PC-3 (cell line): ENCODE data around the gene JSRP1. TPM values are rescaled to one million over a fixed set of nuclear protein-coding genes. Genes with fewer than 3 reads are reported as not detected.

Experiments
- ATAC-seq: fragments of 200-7000 bp; cut with Tn5 transposase; 2 replicates; pipeline ENCODE4 v1.9.1; 2020; ENCODE audit warnings: mild to moderate bottlenecking, moderate library complexity
- BruUV-seq: library from RNA; stranded (reverse); fragments of 400-500 nt; replicated peaks from 2 replicates; lab custom pipeline; 2021; lab: Mats Ljungman, UMichigan
- CTCF ChIA-PET: fragments of 300-600 bp; sonication (Branson Sonifier 250); formaldehyde crosslinking; loops from one replicate; lab custom pipeline; 2022; ENCODE audit warnings: antibody characterized with exemption; lab: Charles Lee
- POLR2A ChIA-PET: fragments of 300-600 bp; sonication (Branson Sonifier 250); formaldehyde crosslinking; loops from one replicate; lab custom pipeline; 2022; ENCODE audit warnings: antibody characterized with exemption; ENCODE audit not compliant: unreplicated experiment; lab: Charles Lee
- DNase-seq: peaks from one replicate; pipeline ENCODE4 v3.0.0-alpha.2; 2015
- H2AFZ ChIP-seq: fragments of 300-600 bp; sonication (generic); 2 replicates; pipeline ENCODE4 v1.6.0; 2016; ENCODE audit warnings: antibody characterized with exemption, low read length
- H3F3A ChIP-seq: fragments of 300-600 bp; sonication (generic); one replicate; pipeline ENCODE4 v1.6.0; 2017; ENCODE audit warnings: antibody characterized with exemption, low read length, control low read depth, mild to moderate bottlenecking; ENCODE audit not compliant: unreplicated experiment
- H3K27ac ChIP-seq: fragments of 300-600 bp; sonication (generic); 2 replicates; pipeline ENCODE4 v1.5.1; 2016; ENCODE audit warnings: mild to moderate bottlenecking, low read length
- H3K27me3 ChIP-seq: fragments of 300-600 bp; sonication (generic); 2 replicates; pipeline ENCODE4 v1.6.1; 2016; ENCODE audit warnings: low read length, mixed read lengths
- H3K36me3 ChIP-seq: fragments of 300-600 bp; sonication (generic); 2 replicates; pipeline ENCODE4 v1.6.1; 2016; ENCODE audit warnings: low read depth, mixed run types, low read length, mixed read lengths
- H3K4me1 ChIP-seq: fragments of 300-600 bp; sonication (generic); 2 replicates; pipeline ENCODE4 v1.5.1; 2016; ENCODE audit warnings: low read length; ENCODE audit not compliant: insufficient read depth
- H3K4me2 ChIP-seq: fragments of 300-600 bp; sonication (generic); 2 replicates; pipeline ENCODE4 v1.6.0; 2016; ENCODE audit warnings: low read length
- H3K4me3 ChIP-seq: fragments of 300-600 bp; sonication (generic); 2 replicates; pipeline ENCODE4 v1.5.1; 2016; ENCODE audit warnings: mild to moderate bottlenecking, low read length, mixed read lengths
- H3K79me2 ChIP-seq: fragments of 300-600 bp; sonication (generic); 2 replicates; pipeline ENCODE4 v1.6.1; 2017; ENCODE audit warnings: low read length, mixed read lengths
- H3K9ac ChIP-seq: fragments of 300-600 bp; sonication (generic); 2 replicates; pipeline ENCODE4 v1.6.0; 2016; ENCODE audit warnings: mild to moderate bottlenecking, low read length
- H3K9me2 ChIP-seq: fragments of 300-600 bp; sonication (generic); replicated peaks from 2 replicates; pipeline ENCODE4 v1.6.1; 2016; ENCODE audit warnings: mixed run types, low read length, mixed read lengths
- H3K9me3 ChIP-seq: fragments of 300-600 bp; sonication (generic); 2 replicates; pipeline ENCODE4 v1.6.1; 2016; ENCODE audit warnings: low read length, mixed read lengths
- H4K20me1 ChIP-seq: fragments of 300-600 bp; sonication (generic); 2 replicates; pipeline ENCODE4 v1.6.1; 2016; ENCODE audit warnings: low read length, mixed read lengths
- CTCF ChIP-seq: fragments of 300-600 bp; sonication (generic); conservative IDR thresholded peaks from 2 replicates; pipeline ENCODE4 v1.5.1; 2017; ENCODE audit warnings: antibody characterized with exemption, low read depth, mild to moderate bottlenecking, low read length
- EZH2 ChIP-seq: fragments of 300-600 bp; sonication (generic); IDR thresholded peaks from one replicate; pipeline ENCODE4 v1.6.1; 2017; ENCODE audit warnings: antibody characterized with exemption, mild to moderate bottlenecking, low read length; ENCODE audit not compliant: unreplicated experiment
- EZH2phosphoT487 ChIP-seq: fragments of 300-600 bp; sonication (generic); IDR thresholded peaks from 2 replicates; pipeline ENCODE4 v1.6.1; 2018; ENCODE audit warnings: mild to moderate bottlenecking, antibody characterized with exemption, low read length, borderline replicate concordance
- intact Hi-C: fragments of 100-400 bp; cut with micrococcal nuclease; formaldehyde crosslinking; loops from 2 replicates; pipeline ENCODE4 v1.9.0; 2023
- total RNA-seq: library from RNA; depleted of rRNA; stranded (reverse); fragments of >200 nt; gene quantifications from 2 replicates; pipeline ENCODE4 v1.2.3, GENCODE V29; 2014

Gene JSRP1
- total RNA-seq, 1 experiment from 2014 or later, result not detected

DNA sequence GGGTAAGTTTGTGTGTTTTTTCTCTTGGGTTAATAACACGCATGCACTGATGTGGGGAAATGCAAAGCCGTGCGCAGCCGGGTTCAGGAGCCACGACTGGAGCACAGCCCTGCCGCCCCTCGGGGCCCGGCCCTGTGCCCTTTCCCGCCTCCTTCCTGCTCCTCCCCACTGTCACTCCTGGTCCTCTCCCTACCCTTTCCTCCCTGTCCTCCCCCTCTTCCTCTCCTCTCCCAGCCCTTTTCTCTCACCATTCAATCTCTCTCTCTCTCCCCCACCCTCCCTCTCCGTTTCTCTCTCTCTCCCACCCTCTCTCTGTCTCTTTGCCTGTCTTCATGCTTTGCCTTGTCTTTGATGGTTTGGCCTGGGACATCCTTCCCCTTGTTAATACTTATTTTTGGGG, 47.2 kb downstream of the JSRP1 start:
- intact Hi-C loops, result no loop called here
- CTCF ChIA-PET, result no interaction called here
- no peak for TF ChIP-seq CTCF
- TF ChIP-seq EZH2phosphoT487, result no peak
- no peak for TF ChIP-seq EZH2
- Histone ChIP-seq H3K4me2 (no peak overlapping the region), H3K27ac (no peak overlapping the region), H3K9me2 (no peaks in the 10 kb centered on the region), H2AFZ (no peak overlapping the region), H3K4me3 (no peak overlapping the region), H3K79me2 (no peaks in the 10 kb centered on the region), H3K4me1 (no peaks in the 10 kb centered on the region), H3K9me3 (no peaks in the 10 kb centered on the region), H3F3A (no peaks in the 10 kb centered on the region), H3K36me3 (peaks cover 5% of the 10 kb centered on the region; the same call in 1 of the 2 replicates), H4K20me1 (no peaks in the 10 kb centered on the region), H3K27me3 (no peaks in the 10 kb centered on the region), H3K9ac (no peak overlapping the region)
- no peak for ATAC-seq
- BruUV-seq, result no TSS peak
- DNase-seq, result no peak
- POLR2A ChIA-PET, result no interaction called here

GRCh38 chr19:2207991-2208860, 48.0 kb downstream of the JSRP1 start:
- H3K36me3 ChIP-seq, result peaks cover 5% of the 10 kb centered on the region; the same call in 1 of the 2 replicates

More at GRCh38 chr19:2207991-2208860, 48.0 kb downstream of the JSRP1 start:
- no peaks in the 10 kb centered on the region for H4K20me1 ChIP-seq
- no peak overlapping the region for H3K27ac ChIP-seq
- TF ChIP-seq CTCF (no peak), EZH2phosphoT487 (no peak), EZH2 (no peak)
- POLR2A ChIA-PET, result no interaction called here
- no peaks in the 10 kb centered on the region for H3K27me3 ChIP-seq
- H2AFZ ChIP-seq, result no peak overlapping the region
- no peaks in the 10 kb centered on the region for H3K4me1 ChIP-seq
- no peak overlapping the region for H3K4me2 ChIP-seq
- no TSS peak for BruUV-seq
- H3F3A ChIP-seq, result no peaks in the 10 kb centered on the region
- no peaks in the 10 kb centered on the region for H3K9me2 ChIP-seq
- H3K4me3 ChIP-seq, result no peak overlapping the region
- DNase-seq (no peak), ATAC-seq (no peak)
- CTCF ChIA-PET, result no interaction called here
- no peak overlapping the region for H3K9ac ChIP-seq
- no peaks in the 10 kb centered on the region for H3K9me3 ChIP-seq
- intact Hi-C loops, result no loop called here
- H3K79me2 ChIP-seq, result no peaks in the 10 kb centered on the region
